Adrenal gland (tissue), 5 donors: Measurements from ENCODE around the gene SYNE2.

Experiments used
- POLR2A ChIP-seq, 2 donors: fragments of 450-650 bp; IDR thresholded peaks; one replicate each; pipeline ENCODE4 v1.6.1; 2017; ENCODE audit warnings: antibody characterized with exemption in 2 of 2, mild to moderate bottlenecking in 2 of 2, moderate library complexity in 1 of 2
- TF ChIP-seq, protein P1 (sequence below), 6 experiments: fragments of 450-650 bp in 4 of 6; fragments of 200-600 bp in 2 of 6; sonication (generic) in 1 of 6; IDR thresholded peaks; 1 replicate in 5 of 6; 2 replicates in 1 of 6; pipeline versions ENCODE4 v1.5.1 to v1.8.0; 2016 to 2021; ENCODE audit warnings: antibody characterized with exemption in 6 of 6, mild to moderate bottlenecking in 2 of 6, moderate library complexity in 1 of 6
- donor health status: DM: no; HTN: no; CAD: no.

DNA sequence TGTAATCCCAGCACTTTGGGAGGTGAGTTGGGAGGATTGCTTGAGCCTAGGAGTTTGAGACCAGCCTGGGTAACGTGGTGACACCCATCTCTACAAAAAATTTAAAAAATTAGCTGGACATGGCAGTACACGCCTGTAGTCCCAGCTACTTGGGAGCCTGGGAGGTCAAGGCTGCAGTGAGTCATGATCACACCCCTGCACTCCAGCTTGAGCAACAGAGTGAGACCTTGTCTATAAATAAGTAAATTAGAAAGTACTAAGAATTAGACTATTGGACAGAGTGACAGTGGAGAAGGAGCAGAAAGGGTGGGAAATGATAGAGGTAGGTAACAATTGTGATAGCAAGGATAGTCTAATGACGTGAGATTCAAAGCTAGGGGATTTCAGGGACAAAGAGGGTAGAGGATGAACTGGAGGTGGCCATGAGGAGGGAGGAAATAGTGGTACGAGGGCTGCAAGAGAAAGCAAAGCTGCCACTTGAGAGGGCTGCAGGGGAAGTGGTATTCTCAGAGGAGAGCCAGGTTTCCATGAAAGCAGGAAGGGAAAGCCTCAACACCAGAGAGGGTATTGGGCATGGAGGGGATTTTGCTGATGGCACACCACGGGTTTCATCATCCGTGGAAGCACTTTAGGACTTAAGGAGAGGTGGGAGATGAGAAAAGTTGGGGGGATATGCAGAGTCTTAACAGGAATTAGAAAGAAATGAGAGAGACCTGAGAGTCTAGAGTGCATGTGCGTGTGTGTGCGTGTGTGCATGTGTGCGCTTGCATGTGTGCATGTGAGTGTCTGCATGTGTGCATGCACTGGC lies 85.6 kb downstream of the SYNE2 start:
- TF ChIP-seq, protein P1, sequence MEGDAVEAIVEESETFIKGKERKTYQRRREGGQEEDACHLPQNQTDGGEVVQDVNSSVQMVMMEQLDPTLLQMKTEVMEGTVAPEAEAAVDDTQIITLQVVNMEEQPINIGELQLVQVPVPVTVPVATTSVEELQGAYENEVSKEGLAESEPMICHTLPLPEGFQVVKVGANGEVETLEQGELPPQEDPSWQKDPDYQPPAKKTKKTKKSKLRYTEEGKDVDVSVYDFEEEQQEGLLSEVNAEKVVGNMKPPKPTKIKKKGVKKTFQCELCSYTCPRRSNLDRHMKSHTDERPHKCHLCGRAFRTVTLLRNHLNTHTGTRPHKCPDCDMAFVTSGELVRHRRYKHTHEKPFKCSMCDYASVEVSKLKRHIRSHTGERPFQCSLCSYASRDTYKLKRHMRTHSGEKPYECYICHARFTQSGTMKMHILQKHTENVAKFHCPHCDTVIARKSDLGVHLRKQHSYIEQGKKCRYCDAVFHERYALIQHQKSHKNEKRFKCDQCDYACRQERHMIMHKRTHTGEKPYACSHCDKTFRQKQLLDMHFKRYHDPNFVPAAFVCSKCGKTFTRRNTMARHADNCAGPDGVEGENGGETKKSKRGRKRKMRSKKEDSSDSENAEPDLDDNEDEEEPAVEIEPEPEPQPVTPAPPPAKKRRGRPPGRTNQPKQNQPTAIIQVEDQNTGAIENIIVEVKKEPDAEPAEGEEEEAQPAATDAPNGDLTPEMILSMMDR (IDR thresholded peaks at IDR 0.05), result no peak
- TF ChIP-seq POLR2A (IDR thresholded peaks at IDR 0.05), result no peak
